ENCODE data around the gene UBTD2.

UBTD2 gene

GRCh38 chr5:172166030-172166826 lies 117.3 kb downstream of the UBTD2 start:
- no peak for DNase-seq

- no peak for DNase-seq
These were observed 118.1 kb downstream of the UBTD2 start for GRCh38 chr5:172165465-172165864.

GRCh38 chr5:172164769-172165212 lies 118.8 kb downstream of the UBTD2 start:
- DNase-seq = no peak

- no peak for DNase-seq
These were observed 120.2 kb downstream of the UBTD2 start for GRCh38 chr5:172163346-172163745.

- no peak for DNase-seq
These were observed 120.6 kb downstream of the UBTD2 start for GRCh38 chr5:172162987-172163343.

GRCh38 chr5:172162323-172162986 lies 121.1 kb downstream of the UBTD2 start:
- DNase-seq = no peak

- no peak for DNase-seq
These were observed 123.1 kb downstream of the UBTD2 start for GRCh38 chr5:172160506-172160905.
